Measurements from ENCODE around the gene MYO16. TPM values are rescaled to one million over a fixed set of nuclear protein-coding genes. Genes with fewer than 3 reads are reported as not detected.
"Not testable (repeated sequence)": the region's sequence is repeated elsewhere in the genome, so short reads cannot be mapped to it uniquely, and the experiment has no call there.

The MYO16 gene
- total and polyA plus RNA-seq, 2 of the 4 experiments (the other 2 are of a cell fraction) = under 0.01 to 0.03 TPM

DNA sequence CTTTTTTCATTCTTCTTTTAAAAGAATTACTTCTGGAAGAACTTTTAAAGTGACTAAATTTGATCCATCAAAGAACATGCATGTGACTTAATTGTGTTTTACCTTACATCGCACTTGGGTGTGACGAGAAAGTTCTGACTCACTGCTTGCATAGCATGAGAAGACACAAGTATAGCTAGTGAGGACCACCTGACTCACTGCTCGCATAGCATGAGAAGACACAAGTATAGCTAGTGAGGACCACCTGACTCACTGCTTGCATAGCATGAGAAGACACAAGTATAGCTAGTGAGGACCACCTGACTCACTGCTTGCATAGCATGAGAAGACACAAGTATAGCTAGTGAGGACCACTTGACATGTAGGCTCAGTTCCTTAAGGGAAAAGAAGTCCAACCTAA is 362.0 kb downstream of the MYO16 start:
- H3K14ac ChIP-seq (replicated peaks; ENCODE audit: low read depth, low read length); H3K4me1 ChIP-seq (ENCODE audit: control insufficient read depth, insufficient read depth, low read length); H4K5ac ChIP-seq (ENCODE audit: low read depth, low read length); in situ Hi-C loops (cut with MboI; ENCODE audit: low sequenced_read_pairs); H2AK9ac ChIP-seq (replicated peaks; ENCODE audit: low read depth, low read length, poor library complexity); H4K20me1 ChIP-seq (ENCODE audit: insufficient read depth, low read length); H2AFZ ChIP-seq (replicated peaks; ENCODE audit: low read length, poor library complexity); H3K27me3 ChIP-seq (ENCODE audit: control insufficient read depth, insufficient read depth, low read length); H3K27ac ChIP-seq (ENCODE audit: insufficient read depth, low read length); dilution Hi-C loops (cut with HindIII; ENCODE audit: low sequenced_read_pairs, unreplicated experiment); H2BK20ac ChIP-seq (ENCODE audit: low read depth, low read length); H3K4me3 ChIP-seq (ENCODE audit: insufficient read depth, low read depth, low read length); H3K9me3 ChIP-seq (ENCODE audit: control insufficient read depth, insufficient read depth, low read length); CTCF ChIA-PET; H3K9ac ChIP-seq (ENCODE audit: low read depth, low read length); BruUV-seq (replicated peaks); H3K79me1 ChIP-seq (ENCODE audit: low read depth in 1 of 2, low read length in 2 of 2); POLR2A ChIA-PET (ENCODE audit: unreplicated experiment); H3K9me1 ChIP-seq (ENCODE audit: insufficient read depth, low read length); H2BK5ac ChIP-seq (ENCODE audit: low read depth, low read length, poor library complexity, severe bottlenecking); H3K23ac ChIP-seq (ENCODE audit: low read depth, low read length); H2BK15ac ChIP-seq (ENCODE audit: low read depth, low read length); ATAC-seq (ENCODE audit: low read depth); H3K36me3 ChIP-seq (ENCODE audit: control insufficient read depth, insufficient read depth, low read length); intact Hi-C loops (cut with micrococcal nuclease); H2BK120ac ChIP-seq (ENCODE audit: low read depth, low read length); H4K8ac ChIP-seq (ENCODE audit: low read depth in 2 of 2, low read length in 2 of 2); H4K91ac ChIP-seq (ENCODE audit: insufficient read depth, low read depth, low read length); H3K56ac ChIP-seq (ENCODE audit: extremely low read depth, insufficient read depth, low read length); H3K4me2 ChIP-seq (ENCODE audit: low read depth, low read length): not testable (repeated sequence)
- peak; percentile 84 for DNase-seq
- Histone ChIP-seq H3K4ac (ENCODE audit: low read depth, low read length) (peak overlapping the region; percentile 41; the same call in 1 of the 2 replicates), H3K18ac (ENCODE audit: low read depth, low read length) (peak overlapping the region; percentile 12; the same call in 1 of the 2 replicates), H2AK5ac (ENCODE audit: low read depth, low read length) (peak overlapping the region; percentile 48; the same call in 1 of the 2 replicates)
- TF ChIP-seq USF2 (IDR thresholded peaks at IDR 0.05; ENCODE audit: low read depth, low read length) = peak; percentile 12; the same call in 1 of the 2 replicates
- no CpG with 5 or more reads among the region's 3 CpGs for WGBS, 2 experiments (ENCODE audit: extremely low coverage in 2 of 2, insufficient read length in 1 of 2)
